Cardiac fibroblast (primary cell): Measurements from ENCODE around the gene SEMA6A.

Experiments used
- DNase-seq, 2 donors: peaks; one replicate each; pipeline versions ENCODE4 v3.0.0 to v3.0.0-alpha.2; 2010; ENCODE audit warnings: low read depth in 2 of 2
- H3K4me3 ChIP-seq, 2 donors: replicated peaks in 1 of 2; 1 replicate in 1 of 2; 2 replicates in 1 of 2; pipeline ENCODE4 v1.5.1; 2011; ENCODE audit warnings: low read depth in 2 of 2, low read length in 2 of 2, mild to moderate bottlenecking in 2 of 2, moderate library complexity in 1 of 2
- TF ChIP-seq, protein P1 (sequence below): IDR thresholded peaks from one replicate; pipeline ENCODE4 v1.5.1; 2011; ENCODE audit warnings: low read depth, mild to moderate bottlenecking, low read length, inconsistent platforms

The SEMA6A gene

DNA sequence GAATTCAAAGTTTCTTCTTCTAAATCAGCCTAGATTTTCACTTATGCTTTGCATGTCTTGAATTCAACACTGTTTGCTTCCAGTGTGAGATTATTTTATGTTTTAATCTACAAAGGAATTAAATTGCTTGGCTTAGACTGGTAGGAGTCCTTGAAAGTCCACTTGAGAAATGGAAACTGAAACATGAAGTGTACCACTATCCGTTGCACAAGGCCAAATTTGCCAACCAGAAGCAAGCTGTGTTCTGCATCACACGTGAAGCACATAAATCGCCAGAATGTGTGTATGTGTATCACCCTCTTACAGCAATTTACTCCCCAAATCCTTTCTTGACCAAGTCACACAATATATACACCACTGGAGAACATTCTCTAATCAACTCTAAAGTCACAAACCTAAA is 10.3 kb downstream of the SEMA6A start:
- no peak for DNase-seq
- H3K4me3 ChIP-seq: no peak overlapping the region
- TF ChIP-seq, protein P1, sequence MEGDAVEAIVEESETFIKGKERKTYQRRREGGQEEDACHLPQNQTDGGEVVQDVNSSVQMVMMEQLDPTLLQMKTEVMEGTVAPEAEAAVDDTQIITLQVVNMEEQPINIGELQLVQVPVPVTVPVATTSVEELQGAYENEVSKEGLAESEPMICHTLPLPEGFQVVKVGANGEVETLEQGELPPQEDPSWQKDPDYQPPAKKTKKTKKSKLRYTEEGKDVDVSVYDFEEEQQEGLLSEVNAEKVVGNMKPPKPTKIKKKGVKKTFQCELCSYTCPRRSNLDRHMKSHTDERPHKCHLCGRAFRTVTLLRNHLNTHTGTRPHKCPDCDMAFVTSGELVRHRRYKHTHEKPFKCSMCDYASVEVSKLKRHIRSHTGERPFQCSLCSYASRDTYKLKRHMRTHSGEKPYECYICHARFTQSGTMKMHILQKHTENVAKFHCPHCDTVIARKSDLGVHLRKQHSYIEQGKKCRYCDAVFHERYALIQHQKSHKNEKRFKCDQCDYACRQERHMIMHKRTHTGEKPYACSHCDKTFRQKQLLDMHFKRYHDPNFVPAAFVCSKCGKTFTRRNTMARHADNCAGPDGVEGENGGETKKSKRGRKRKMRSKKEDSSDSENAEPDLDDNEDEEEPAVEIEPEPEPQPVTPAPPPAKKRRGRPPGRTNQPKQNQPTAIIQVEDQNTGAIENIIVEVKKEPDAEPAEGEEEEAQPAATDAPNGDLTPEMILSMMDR: no peak

DNA sequence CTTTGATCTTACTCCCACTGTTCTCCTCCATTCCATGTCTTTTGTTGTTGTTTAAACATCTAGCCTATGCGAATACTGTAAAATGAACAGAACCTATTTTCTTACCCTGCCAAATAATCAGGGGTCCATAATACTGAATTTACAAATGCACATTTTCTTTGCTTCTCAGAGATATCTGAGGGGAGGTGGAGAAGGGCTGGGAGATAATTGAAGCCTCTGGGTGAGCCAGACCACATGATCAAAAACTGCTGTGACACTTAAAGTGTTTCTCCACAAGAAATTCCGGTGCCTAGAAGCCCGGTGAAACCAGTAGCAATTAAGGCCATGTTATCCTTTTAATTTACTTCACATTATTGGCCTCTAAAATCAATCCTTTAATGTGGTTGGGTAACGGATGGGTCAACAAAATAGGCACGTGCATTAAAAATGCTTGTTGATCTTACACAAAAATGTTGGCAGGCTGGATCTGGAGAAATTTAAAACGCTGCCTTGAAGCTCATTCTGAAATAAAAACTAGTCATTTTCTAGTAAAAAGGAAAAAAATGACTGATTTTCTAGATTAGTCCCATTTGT is 10.8 kb downstream of the SEMA6A start:
- DNase-seq: no peak
- TF ChIP-seq, protein P1: no peak
- no peak overlapping the region for H3K4me3 ChIP-seq

DNA sequence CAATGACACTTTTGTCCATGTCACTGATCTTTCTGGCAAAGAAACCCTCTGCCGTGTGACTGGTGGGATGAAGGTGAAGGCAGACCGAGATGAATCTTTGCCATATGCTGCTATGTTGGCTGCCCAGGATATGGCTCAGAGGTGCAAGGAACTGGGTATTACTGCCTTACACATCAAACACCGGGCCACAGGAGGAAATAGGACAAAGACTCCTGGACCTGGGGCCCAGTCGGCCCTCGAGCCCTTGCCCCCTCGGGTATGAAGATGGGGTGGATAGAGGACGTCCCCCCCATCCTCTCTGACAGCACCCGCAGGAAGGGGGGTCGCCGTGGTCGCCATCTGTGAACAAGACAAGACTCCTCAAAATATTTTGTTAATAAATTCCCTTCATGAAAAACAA is 12.0 kb downstream of the SEMA6A start:
- H3K4me3 ChIP-seq: no peak overlapping the region
- TF ChIP-seq, protein P1: no peak
- DNase-seq: no peak

DNA sequence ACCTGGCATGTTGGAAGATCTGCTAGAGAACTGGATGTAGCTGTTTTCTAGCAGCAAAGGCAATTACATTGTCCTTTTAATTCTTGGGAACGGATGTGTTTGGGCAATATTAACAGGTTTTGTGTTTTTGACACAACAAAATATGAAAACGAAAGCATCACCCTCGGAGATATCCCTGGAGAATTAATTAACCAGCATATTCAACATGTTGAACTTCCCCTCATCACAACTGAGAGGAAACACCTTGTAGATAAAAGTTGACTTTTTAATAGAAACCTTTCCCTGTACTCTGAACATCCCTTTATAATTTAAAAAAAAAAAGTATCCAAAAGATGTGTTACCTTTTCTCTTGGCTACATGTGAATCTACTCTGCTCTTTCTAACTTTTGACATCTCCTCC is 13.0 kb downstream of the SEMA6A start:
- TF ChIP-seq, protein P1: no peak
- no peak for DNase-seq
- H3K4me3 ChIP-seq: no peak overlapping the region

DNA sequence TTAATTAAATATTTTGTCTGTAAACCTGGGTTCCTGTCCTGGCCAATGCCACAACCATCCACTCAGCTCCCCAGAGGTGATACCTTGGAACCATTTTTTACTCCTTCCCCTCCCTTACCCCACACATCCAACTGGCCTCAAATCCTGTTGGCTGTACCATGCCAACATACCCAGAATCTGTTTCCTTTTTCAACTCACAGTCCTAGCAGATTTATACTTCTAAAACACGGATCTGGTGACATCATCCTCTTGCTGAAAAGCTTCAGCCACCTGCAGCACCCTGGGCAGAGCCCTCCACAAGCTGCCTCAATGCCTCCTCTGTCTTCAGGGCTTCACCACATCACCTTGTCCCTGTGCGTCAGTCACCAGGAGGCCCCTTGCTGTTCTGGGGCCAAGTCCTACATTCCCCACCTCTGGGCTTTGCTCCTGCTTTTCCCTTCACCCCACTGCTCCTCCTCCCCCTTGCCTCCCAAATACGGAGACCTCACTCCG is 14.9 kb downstream of the SEMA6A start:
- TF ChIP-seq, protein P1: no peak
- no peak for DNase-seq
- no peak overlapping the region for H3K4me3 ChIP-seq

DNA sequence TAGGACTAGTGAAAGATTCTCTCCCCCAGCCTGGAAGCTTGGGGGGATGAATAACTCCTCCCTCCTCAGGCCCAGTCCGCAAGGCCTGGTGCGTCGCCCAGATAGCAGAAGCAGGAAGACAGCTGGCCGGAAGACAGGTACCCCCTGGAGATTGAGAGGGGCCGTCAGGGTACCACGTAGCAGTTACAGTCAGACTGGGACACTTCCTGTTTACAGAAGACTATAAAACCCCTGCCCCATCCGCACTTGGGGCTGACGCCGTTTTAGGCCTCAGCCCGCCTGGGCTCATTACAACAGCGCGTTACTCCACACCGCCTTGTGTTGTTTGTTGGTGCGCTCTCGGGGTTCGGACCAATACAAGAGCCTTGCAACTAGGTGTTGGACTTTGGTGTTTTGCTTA is 15.4 kb downstream of the SEMA6A start:
- no peak overlapping the region for H3K4me3 ChIP-seq
- TF ChIP-seq, protein P1: no peak
- no peak for DNase-seq
